NCI-H1105 treated with DMSO at 0.1 percent for 48 hours (cell line): ENCODE measurements around the gene AIFM3.

ENCODE experiments used
- DNase-seq: peaks from one replicate; lab custom pipeline; 2025; lab: John Stamatoyannopoulos, UW

AIFM3 gene

DNA sequence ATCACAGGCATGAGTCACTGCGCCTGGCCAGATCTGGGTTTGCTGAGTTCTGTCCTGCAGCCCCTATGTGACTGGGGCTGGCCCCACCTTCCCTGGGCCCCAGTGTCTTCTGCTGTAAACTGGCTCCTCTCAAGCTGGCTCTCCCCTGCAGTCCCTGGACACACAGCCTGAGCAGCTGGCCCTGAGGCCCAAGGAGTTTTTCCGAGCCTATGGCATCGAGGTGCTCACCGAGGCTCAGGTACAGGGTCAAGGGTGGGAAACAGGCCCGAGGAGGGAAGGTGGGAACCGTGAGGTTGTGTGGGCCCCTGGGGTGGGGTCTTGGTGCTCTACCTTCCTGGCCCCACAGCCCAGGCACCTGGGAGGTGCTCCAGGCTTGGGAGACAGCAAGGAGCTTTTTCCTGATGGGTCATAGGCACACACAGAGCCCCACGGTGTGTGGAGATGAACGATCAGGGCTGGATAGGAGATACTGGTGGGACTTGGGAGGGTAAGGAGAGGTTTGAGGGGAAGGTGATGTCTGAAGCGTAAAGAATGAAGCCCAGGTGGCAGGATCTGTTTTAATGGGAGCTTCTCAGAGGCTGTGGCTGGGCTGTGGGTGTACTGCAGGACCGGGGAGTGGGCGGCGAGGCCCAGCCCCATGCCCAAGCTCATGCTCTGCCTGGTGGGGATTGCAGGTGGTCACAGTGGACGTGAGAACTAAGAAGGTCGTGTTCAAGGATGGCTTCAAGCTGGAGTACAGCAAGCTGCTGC, 8.7 kb downstream of the AIFM3 start:
- DNase-seq, result no peak

- DNase-seq, result no peak
Measured at GRCh38 chr22:20976291-20976877, 9.3 kb downstream of the AIFM3 start.

DNA sequence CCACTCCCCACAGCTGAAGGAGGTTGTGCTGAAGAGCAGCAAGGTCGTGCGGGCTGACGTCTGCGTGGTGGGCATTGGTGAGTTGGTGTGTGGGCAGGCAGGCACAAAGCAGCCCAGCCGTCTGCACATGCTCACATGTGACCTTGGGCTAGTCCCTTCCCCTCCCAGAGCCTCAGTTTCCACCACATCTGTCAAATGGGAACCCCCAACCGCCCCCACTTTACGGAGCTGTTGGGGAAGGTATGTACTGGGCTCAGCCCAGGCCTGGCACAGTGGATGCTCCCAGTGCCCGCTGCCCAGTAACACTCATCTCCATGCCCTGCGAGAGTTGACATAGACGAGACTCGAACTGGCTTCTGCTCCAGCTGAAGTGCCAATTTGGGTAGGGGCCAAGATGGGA, 10.0 kb downstream of the AIFM3 start:
- DNase-seq, result no peak

GRCh38 chr22:20977516-20978170, 10.6 kb downstream of the AIFM3 start:
- DNase-seq, result no peak

DNA sequence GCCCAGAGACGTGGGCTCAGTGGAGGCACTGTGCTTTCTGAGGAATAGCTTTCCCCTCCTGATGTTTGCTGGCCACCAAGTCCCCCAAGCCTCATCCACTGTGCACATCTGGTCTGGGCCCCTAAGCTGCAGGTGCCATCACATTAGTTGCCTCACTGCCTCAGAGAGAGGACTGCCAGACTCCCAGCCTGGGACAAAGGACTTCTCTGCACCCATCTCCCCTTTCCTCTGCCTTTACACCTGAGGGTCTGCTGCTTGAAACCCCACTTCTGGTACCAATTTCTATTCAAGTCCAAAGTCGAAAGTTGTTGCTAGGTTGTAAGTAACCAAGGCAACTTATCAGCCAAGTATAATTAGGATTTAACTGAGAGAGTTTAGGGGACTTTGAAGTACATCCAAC, 11.4 kb downstream of the AIFM3 start:
- no peak for DNase-seq

DNA sequence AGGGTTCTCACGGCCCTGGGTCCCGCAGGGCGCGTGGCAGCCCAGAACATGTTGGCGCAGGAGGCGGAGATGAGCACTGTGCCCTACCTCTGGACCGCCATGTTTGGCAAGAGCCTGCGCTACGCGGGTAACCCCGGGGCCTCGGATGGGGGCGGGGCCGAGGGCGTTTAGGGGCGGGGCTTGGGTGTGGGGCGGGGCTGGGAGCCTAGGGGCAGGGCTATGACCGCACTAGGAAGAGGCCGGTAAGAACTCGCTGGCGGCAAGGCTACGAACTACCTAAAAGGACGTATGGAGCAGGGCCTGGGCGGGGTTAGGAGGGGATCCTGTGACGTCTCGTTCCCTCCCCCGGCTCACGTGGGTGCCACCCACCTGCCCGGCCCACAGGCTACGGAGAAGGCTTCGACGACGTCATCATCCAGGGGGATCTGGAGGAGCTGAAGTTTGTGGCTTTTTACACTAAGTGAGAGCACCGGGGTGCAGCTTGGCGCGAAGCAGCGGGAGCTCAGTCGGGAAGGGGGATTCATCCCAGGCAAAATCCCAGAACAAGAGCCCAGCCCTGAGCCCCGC, 12.3 kb downstream of the AIFM3 start:
- no peak for DNase-seq

GRCh38 chr22:20979940-20980453, 12.9 kb downstream of the AIFM3 start:
- no peak for DNase-seq

DNA sequence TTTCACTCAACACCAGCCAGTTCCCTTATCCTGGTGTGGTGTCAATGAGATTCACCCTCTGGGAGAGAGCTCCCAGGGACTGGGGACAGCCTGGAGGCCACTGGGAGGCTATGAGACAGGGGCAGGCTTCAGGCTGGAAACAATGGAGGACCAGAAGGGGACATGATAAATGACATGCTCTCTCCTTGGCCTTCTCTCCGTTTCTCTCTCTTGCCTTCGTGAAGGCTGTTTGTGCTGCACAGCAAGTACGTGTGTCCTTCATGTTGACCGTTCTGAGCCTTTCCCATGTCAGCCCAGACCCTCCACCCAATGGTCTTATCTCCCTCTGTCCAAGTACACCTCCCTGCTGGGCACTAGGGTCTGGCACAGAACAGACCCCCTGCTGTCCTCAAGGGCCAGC, 13.5 kb downstream of the AIFM3 start:
- no peak for DNase-seq

DNA sequence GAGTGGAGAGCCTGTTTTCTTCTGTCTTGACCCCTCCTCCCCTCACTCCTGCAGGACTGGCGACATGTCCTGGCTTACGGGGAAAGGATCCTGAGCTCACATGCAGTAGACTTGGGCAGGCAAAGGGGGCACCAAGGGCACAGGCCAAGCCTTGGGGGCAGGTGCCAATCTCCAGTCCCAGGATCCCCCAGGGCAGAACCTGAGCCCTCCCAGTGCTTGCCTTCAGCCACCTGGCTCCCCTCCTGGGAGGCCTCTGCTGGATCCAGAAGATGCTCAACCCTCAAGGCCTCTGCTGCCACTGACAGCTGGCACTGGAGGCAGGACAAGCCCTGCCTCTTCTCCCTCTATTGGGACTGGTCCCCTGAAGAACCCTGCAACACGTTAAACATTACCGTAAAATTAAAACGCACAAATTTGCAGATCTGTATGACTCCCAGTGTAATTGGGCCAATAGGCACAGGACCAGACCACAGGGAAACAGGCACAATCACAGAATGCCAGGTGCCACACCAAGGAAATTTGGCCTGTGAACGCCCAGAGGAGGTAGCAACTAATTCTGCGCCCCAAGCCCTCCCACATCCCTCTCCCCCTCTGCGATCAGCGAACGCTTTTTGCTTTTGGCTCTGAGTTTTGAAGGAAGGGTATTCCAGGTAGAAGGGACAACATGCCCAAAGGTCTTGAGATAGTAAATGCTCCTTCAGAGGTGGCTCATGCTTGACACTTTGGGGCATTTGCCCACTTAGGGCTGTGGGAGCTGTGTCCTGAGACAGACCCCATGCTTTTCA, 14.1 kb downstream of the AIFM3 start:
- DNase-seq, result no peak

DNA sequence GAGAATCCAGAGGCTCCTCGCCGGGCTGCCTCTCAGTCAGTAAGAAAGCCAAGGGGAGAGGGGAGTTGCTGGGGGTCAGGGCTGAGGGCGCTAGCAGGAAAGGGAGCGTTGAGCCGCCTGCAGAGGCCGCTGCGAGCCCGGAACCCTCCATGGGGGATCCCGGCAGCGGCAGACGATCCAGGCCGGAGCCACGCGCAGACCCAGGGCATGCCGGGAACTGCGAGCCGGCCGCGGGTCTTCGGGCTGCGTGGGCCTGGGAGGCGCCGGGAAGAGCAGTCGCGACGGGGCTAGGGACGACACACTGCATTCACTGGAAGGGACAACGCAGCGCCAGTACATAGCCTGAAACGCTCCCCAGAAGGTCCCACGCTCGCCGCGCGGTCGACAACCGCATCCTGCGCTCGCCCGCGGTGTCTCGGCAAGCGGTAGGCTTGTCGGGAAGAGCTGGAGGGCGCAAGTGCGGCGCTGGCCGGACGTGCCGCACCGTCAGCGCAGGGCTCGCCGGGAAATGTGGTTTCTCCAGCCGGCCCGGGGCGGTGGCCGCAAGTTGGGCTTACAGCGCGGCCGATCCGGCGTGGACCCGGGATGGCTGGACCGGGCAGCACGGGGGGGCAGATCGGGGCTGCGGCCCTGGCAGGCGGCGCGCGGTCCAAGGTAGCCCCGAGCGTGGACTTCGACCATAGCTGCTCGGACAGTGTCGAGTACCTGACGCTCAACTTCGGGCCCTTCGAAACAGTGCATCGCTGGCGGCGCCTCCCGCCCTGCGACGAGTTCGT, 14.9 kb downstream of the AIFM3 start, which contains the start of gene LZTR1:
Gene LZTR1 (plus strand): TSS at position 511 of the 776 bp plus-strand sequence. CDS start 75 bp downstream, at position 586.
- DNase-seq, result peak; percentile 54

GRCh38 chr22:20982563-20982882, 15.5 kb downstream of the AIFM3 start:
- DNase-seq, result no peak

DNA sequence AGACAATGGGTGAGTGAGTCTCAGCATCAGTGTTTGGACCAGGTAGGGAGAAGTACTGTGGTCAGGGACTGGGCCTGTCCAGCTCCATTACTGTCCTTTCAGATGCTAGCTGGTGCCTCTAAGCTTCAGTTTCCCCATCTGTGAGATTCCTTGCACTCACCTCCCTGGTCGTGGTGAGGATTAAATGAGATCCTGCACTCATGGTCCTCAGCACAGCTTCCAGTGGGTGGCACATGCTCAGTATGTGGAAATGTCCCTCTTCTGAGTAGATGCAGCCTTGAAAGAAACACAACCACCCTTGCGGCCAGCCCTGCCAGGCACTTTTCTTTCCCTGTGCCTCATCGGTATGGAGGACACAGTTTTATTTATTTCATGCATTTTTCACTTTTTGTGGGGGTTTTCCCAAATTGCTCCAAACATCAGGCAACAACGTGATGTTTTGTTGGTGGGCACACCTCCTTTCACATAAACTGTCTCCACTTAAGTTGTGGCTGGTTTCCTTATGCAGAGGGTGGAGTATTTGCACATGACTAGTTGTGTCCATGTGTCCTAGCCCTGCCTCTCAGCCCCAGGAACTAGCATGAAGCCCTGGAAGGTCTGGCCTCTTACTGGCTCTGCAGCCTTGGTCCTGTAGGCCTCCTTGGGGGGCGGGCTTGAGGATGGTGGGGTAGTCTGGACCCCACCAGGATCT, 16.2 kb downstream of the AIFM3 start:
- no peak for DNase-seq

DNA sequence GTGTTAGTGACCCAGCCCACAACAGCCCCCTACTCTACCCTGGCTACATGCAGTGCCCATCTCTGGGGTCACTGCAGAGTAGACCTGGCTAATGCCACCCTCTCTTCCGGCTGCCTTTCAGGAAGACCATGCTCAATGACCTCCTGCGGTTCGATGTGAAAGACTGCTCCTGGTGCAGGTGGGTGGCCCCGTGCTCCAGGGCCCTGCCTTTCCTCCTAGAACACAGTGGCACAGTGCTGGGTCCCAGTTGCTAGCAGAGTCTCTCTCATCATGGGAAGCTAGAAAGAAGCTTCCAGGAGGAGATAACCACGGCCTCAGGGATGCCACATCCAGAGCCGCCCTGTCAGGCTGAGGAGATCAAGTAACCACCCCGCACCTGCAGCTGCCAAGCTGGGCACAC, 18.7 kb downstream of the AIFM3 start:
- DNase-seq, result no peak

DNA sequence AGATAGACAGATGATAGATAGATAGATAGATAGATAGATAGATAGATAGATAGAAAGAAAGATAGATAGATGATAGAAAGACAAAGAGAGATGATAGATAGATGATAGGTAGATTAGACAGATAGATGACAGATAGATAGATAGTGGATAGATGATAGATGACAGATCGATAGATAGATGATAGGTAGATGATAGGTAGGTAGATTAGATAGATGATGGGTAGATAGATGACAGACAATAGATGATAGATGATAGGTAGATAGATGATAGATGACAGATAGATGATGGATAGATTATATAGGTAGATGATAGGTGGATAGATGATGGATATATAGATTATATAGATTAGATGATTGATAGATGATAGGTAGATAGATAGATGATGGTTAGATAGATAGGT, 19.3 kb downstream of the AIFM3 start:
- DNase-seq, result no peak

- DNase-seq, result no peak
Measured at GRCh38 chr22:20987375-20987774, 20.3 kb downstream of the AIFM3 start.

GRCh38 chr22:20988573-20989322, 21.7 kb downstream of the AIFM3 start:
- DNase-seq, result no peak

GRCh38 chr22:20989323-20990138, 22.5 kb downstream of the AIFM3 start:
- no peak for DNase-seq

DNA sequence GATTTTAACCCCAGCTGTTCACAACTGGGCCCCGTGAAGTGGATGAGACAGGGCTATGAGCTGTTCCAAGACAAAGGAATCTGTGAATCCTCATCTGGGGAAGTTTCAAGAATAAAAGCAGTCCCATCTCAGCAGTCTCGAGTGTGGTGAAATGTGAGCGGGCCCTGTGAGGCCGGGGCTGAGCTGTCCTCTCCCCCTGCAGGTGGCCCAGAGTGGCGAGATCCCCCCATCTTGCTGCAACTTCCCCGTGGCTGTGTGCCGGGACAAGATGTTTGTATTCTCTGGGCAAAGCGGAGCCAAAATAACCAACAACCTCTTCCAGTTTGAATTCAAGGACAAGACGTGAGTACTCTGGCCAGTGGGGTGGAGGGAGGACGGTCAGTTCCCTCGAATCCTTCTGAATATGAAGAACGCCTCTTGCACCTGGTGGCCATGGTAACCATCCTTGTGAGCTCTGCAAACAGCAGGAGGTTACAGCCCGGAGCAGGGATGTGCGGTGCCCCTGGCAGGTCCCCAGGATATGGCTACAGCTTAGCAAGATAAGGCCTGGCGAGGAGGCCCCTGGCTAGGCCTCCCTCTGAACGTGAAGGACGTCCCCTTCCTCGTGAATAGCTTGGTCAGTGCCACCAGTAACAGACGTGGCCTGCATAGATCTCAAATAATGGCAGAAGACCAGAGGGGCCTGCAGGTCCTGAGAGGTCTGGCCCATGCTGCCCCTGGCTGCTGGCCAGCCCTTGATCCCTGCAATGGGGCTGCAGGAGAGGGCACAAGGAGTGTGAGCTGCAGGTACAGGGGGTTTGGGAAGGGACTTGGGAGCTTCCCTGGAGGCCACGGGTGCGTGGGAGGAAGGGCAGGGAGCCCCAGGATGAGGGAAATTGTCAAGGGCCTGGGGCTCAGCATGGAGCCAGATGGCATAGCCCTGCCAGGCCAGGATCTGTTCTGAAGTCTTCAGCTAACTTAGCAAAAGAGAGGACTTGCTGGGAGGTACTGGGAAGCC, 23.4 kb downstream of the AIFM3 start:
- no peak for DNase-seq
